ENCODE data around the gene RAVER2.
A peak's percentile ranks its signal among the peaks of the same experiment; 100 is the strongest.
"Not testable (repeated sequence)": the region's sequence is repeated elsewhere in the genome, so short reads cannot be mapped to it uniquely, and the experiment has no call there.

Gene RAVER2

GRCh38 chr1:64744492-64745180 lies at the start of gene RAVER2:
Gene RAVER2, plus strand, starts transcription at chr1:64745075. Its CDS starts 98 bp downstream, at chr1:64745173.
- DNase-seq (ENCODE audit: low read depth): peak; percentile 30

- no peak for DNase-seq (ENCODE audit: low read depth)
Observed at GRCh38 chr1:64696879-64697278, 48.0 kb upstream of the RAVER2 start.

GRCh38 chr1:64699327-64699726 lies 45.5 kb upstream of the RAVER2 start:
- DNase-seq (ENCODE audit: low read depth): no peak

GRCh38 chr1:64701071-64701470 lies 43.8 kb upstream of the RAVER2 start:
- DNase-seq (ENCODE audit: low read depth): no peak

- DNase-seq (ENCODE audit: low read depth): no peak
Observed at GRCh38 chr1:64701886-64702285, 43.0 kb upstream of the RAVER2 start.

- DNase-seq (ENCODE audit: low read depth): not testable (repeated sequence)
Observed at GRCh38 chr1:64702670-64703069, 42.2 kb upstream of the RAVER2 start.

GRCh38 chr1:64703600-64703999 lies 41.3 kb upstream of the RAVER2 start:
- no peak for DNase-seq (ENCODE audit: low read depth)

GRCh38 chr1:64705591-64705990 lies 39.3 kb upstream of the RAVER2 start:
- no peak for DNase-seq (ENCODE audit: low read depth)

GRCh38 chr1:64711266-64711665 lies 33.6 kb upstream of the RAVER2 start:
- DNase-seq (ENCODE audit: low read depth): no peak

- no peak for DNase-seq (ENCODE audit: low read depth)
Observed at GRCh38 chr1:64712049-64712448, 32.8 kb upstream of the RAVER2 start.

- DNase-seq (ENCODE audit: low read depth): no peak
Observed at GRCh38 chr1:64715186-64715585, 29.7 kb upstream of the RAVER2 start.

- no peak for DNase-seq (ENCODE audit: low read depth)
Observed at GRCh38 chr1:64721135-64721534, 23.7 kb upstream of the RAVER2 start.

GRCh38 chr1:64721576-64722145 lies 23.2 kb upstream of the RAVER2 start:
- DNase-seq (ENCODE audit: low read depth): no peak

GRCh38 chr1:64727861-64728260 lies 17.0 kb upstream of the RAVER2 start:
- no peak for DNase-seq (ENCODE audit: low read depth)

- no peak for DNase-seq (ENCODE audit: low read depth)
Observed at GRCh38 chr1:64733581-64734286, 11.1 kb upstream of the RAVER2 start.

GRCh38 chr1:64734287-64734652 lies 10.6 kb upstream of the RAVER2 start:
- DNase-seq (ENCODE audit: low read depth): no peak

- DNase-seq (ENCODE audit: low read depth): not testable (repeated sequence)
Observed at GRCh38 chr1:64740687-64741086, 4.2 kb upstream of the RAVER2 start.

- DNase-seq (ENCODE audit: low read depth): no peak
Observed at GRCh38 chr1:64743954-64744491, 852 bp upstream of the RAVER2 start.

GRCh38 chr1:64745181-64745985 lies 508 bp downstream of the RAVER2 start:
- peak; percentile 23 for DNase-seq (ENCODE audit: low read depth)

- DNase-seq (ENCODE audit: low read depth): no peak
Observed at GRCh38 chr1:64745986-64746940, 1.4 kb downstream of the RAVER2 start.

GRCh38 chr1:64748222-64748621 lies 3.3 kb downstream of the RAVER2 start:
- no peak for DNase-seq (ENCODE audit: low read depth)
